Activated naive CD4-positive, alpha-beta T cell treated with anti-CD3 and anti-CD28 coated beads for 36 hours (primary cell): Measurements from ENCODE around the gene MME. TPM values are rescaled to one million over a fixed set of nuclear protein-coding genes. Genes with fewer than 3 reads are reported as not detected.

Source experiments
- CTCF ChIA-PET: fragments of 350-600 bp; sonication (Branson Sonifier 250); formaldehyde crosslinking; loops from one replicate; lab custom pipeline; 2021; ENCODE audit warnings: antibody characterized with exemption; lab: Charles Lee
- DNase-seq: peaks from one replicate; pipeline ENCODE4 v3.0.0-alpha.2; 2020
- H3K27ac Mint-ChIP-seq: one replicate; pipeline ENCODE4 v1.8.0; 2021; ENCODE audit warnings: mild to moderate bottlenecking, mixed read lengths
- H3K27me3 Mint-ChIP-seq: one replicate; pipeline ENCODE4 v1.8.0; 2021; ENCODE audit warnings: low read depth, mixed read lengths
- H3K36me3 Mint-ChIP-seq: one replicate; pipeline ENCODE4 v1.8.0; 2021; ENCODE audit warnings: low read depth, mixed read lengths
- H3K4me1 Mint-ChIP-seq: one replicate; pipeline ENCODE4 v1.8.0; 2021; ENCODE audit warnings: low read depth, mixed read lengths
- H3K4me3 Mint-ChIP-seq: one replicate; pipeline ENCODE4 v1.8.0; 2021; ENCODE audit warnings: mild to moderate bottlenecking, moderate library complexity, mixed read lengths
- H3K9me3 Mint-ChIP-seq: one replicate; pipeline ENCODE4 v1.8.0; 2021; ENCODE audit warnings: mixed read lengths
- intact Hi-C: fragments of 100-400 bp; cut with micrococcal nuclease; formaldehyde crosslinking; loops from one replicate; pipeline ENCODE4 v1.15.1; 2023
- total RNA-seq, 2 experiments: library from RNA; stranded (reverse); gene quantifications; one replicate each; pipeline ENCODE4 v1.2.3, GENCODE V29; 2021

The MME gene
- total RNA-seq, 2 experiments from 2014 or later: not detected

- H3K9me3 Mint-ChIP-seq: no peaks in the 10 kb centered on the region
- H3K4me1 Mint-ChIP-seq: no peaks in the 10 kb centered on the region
- H3K36me3 Mint-ChIP-seq: no peaks in the 10 kb centered on the region
- no peak overlapping the region for H3K4me3 Mint-ChIP-seq
- intact Hi-C loops: no loop called here
- peaks cover 7% of the 10 kb centered on the region for H3K27me3 Mint-ChIP-seq
- H3K27ac Mint-ChIP-seq: no peak overlapping the region
- no peak for DNase-seq
- CTCF ChIA-PET: no interaction called here
These were observed 9.4 kb downstream of the MME start for GRCh38 chr3:155089495-155089894.

- CTCF ChIA-PET: interaction anchor here (0.7 kb wide), 1 partner anchor 10 kb away, joined by 4 read pairs; no protein-coding TSS in a partner anchor
- Mint-ChIP-seq H3K27ac (no peak overlapping the region), H3K4me3 (no peak overlapping the region), H3K9me3 (no peaks in the 10 kb centered on the region), H3K36me3 (no peaks in the 10 kb centered on the region), H3K4me1 (no peaks in the 10 kb centered on the region), H3K27me3 (no peaks in the 10 kb centered on the region)
- no peak for DNase-seq
- intact Hi-C loops: no loop called here
These were observed 13.1 kb downstream of the MME start for GRCh38 chr3:155093261-155093660.

GRCh38 chr3:155096303-155097008 is 16.3 kb downstream of the MME start:
- Mint-ChIP-seq H3K27ac (no peak overlapping the region), H3K4me1 (no peaks in the 10 kb centered on the region), H3K36me3 (no peaks in the 10 kb centered on the region), H3K27me3 (no peaks in the 10 kb centered on the region), H3K4me3 (no peak overlapping the region), H3K9me3 (no peaks in the 10 kb centered on the region)
- no peak for DNase-seq
- CTCF ChIA-PET: no interaction called here
- intact Hi-C loops: no loop called here

GRCh38 chr3:155097009-155097349 is 16.9 kb downstream of the MME start:
- intact Hi-C loops: no loop called here
- no peaks in the 10 kb centered on the region for H3K9me3 Mint-ChIP-seq
- no peaks in the 10 kb centered on the region for H3K4me1 Mint-ChIP-seq
- no peak for DNase-seq
- H3K27ac Mint-ChIP-seq: no peak overlapping the region
- H3K36me3 Mint-ChIP-seq: no peaks in the 10 kb centered on the region
- no peaks in the 10 kb centered on the region for H3K27me3 Mint-ChIP-seq
- H3K4me3 Mint-ChIP-seq: no peak overlapping the region
- CTCF ChIA-PET: no interaction called here

GRCh38 chr3:155101398-155101797 is 21.3 kb downstream of the MME start:
- Mint-ChIP-seq H3K4me1 (no peaks in the 10 kb centered on the region), H3K9me3 (no peaks in the 10 kb centered on the region), H3K4me3 (no peak overlapping the region), H3K27ac (no peak overlapping the region), H3K36me3 (no peaks in the 10 kb centered on the region), H3K27me3 (no peaks in the 10 kb centered on the region)
- DNase-seq: no peak
- CTCF ChIA-PET: no interaction called here
- intact Hi-C loops: no loop called here

- intact Hi-C loops: no loop called here
- no peak for DNase-seq
- CTCF ChIA-PET: interaction anchor here (0.5 kb wide), 1 partner anchor 716 kb away, joined by 4 read pairs; no protein-coding TSS in a partner anchor
- Mint-ChIP-seq H3K27me3 (no peaks in the 10 kb centered on the region), H3K36me3 (no peaks in the 10 kb centered on the region), H3K27ac (no peak overlapping the region), H3K4me1 (no peaks in the 10 kb centered on the region), H3K9me3 (no peaks in the 10 kb centered on the region), H3K4me3 (no peak overlapping the region)
These were observed 22.2 kb downstream of the MME start for GRCh38 chr3:155102329-155102728.

GRCh38 chr3:155103686-155104085 is 23.6 kb downstream of the MME start:
- Mint-ChIP-seq H3K27me3 (no peaks in the 10 kb centered on the region), H3K4me1 (no peaks in the 10 kb centered on the region), H3K4me3 (no peak overlapping the region), H3K9me3 (no peaks in the 10 kb centered on the region), H3K36me3 (no peaks in the 10 kb centered on the region), H3K27ac (no peak overlapping the region)
- no peak for DNase-seq
- intact Hi-C loops: no loop called here
- CTCF ChIA-PET: no interaction called here

GRCh38 chr3:155106119-155106518 is 26.0 kb downstream of the MME start:
- CTCF ChIA-PET: no interaction called here
- intact Hi-C loops: no loop called here
- Mint-ChIP-seq H3K27me3 (no peaks in the 10 kb centered on the region), H3K36me3 (no peaks in the 10 kb centered on the region), H3K4me1 (no peaks in the 10 kb centered on the region), H3K27ac (no peak overlapping the region), H3K4me3 (no peak overlapping the region), H3K9me3 (no peaks in the 10 kb centered on the region)
- DNase-seq: no peak

- CTCF ChIA-PET: no interaction called here
- no peak for DNase-seq
- intact Hi-C loops: no loop called here
- no peak overlapping the region for H3K4me3 Mint-ChIP-seq
- H3K36me3 Mint-ChIP-seq: no peaks in the 10 kb centered on the region
- peaks cover 5% of the 10 kb centered on the region for H3K27me3 Mint-ChIP-seq
- no peaks in the 10 kb centered on the region for H3K9me3 Mint-ChIP-seq
- H3K27ac Mint-ChIP-seq: no peak overlapping the region
- no peaks in the 10 kb centered on the region for H3K4me1 Mint-ChIP-seq
These were observed 29.9 kb downstream of the MME start for GRCh38 chr3:155110022-155110421.

GRCh38 chr3:155110996-155111901 is 31.1 kb downstream of the MME start:
- no peak overlapping the region for H3K4me3 Mint-ChIP-seq
- no peak for DNase-seq
- H3K9me3 Mint-ChIP-seq: no peaks in the 10 kb centered on the region
- intact Hi-C loops: no loop called here
- H3K4me1 Mint-ChIP-seq: no peaks in the 10 kb centered on the region
- peaks cover 5% of the 10 kb centered on the region for H3K27me3 Mint-ChIP-seq
- H3K36me3 Mint-ChIP-seq: no peaks in the 10 kb centered on the region
- no peak overlapping the region for H3K27ac Mint-ChIP-seq
- CTCF ChIA-PET: no interaction called here

GRCh38 chr3:155111971-155112370 is 31.9 kb downstream of the MME start:
- H3K4me3 Mint-ChIP-seq: no peak overlapping the region
- no peaks in the 10 kb centered on the region for H3K4me1 Mint-ChIP-seq

GRCh38 chr3:155112661-155113389 is 32.7 kb downstream of the MME start:
- DNase-seq: no peak
- Mint-ChIP-seq H3K4me3 (no peak overlapping the region), H3K27me3 (peaks cover 5% of the 10 kb centered on the region), H3K4me1 (no peaks in the 10 kb centered on the region), H3K27ac (no peak overlapping the region), H3K36me3 (no peaks in the 10 kb centered on the region), H3K9me3 (no peaks in the 10 kb centered on the region)
- intact Hi-C loops: no loop called here
- CTCF ChIA-PET: interaction anchor here (0.6 kb wide), 1 partner anchor 705 kb away, joined by 5 read pairs; no protein-coding TSS in a partner anchor

More at GRCh38 chr3:155111971-155112370, 31.9 kb downstream of the MME start:
- Mint-ChIP-seq H3K9me3 (no peaks in the 10 kb centered on the region), H3K27me3 (peaks cover 5% of the 10 kb centered on the region), H3K36me3 (no peaks in the 10 kb centered on the region), H3K27ac (no peak overlapping the region)
- DNase-seq: no peak
- CTCF ChIA-PET: no interaction called here
- intact Hi-C loops: no loop called here
